HL-60 (cell line): Measurements from ENCODE around the gene PGM5.

ENCODE experiments used
- DNase-seq, 2 experiments: peaks; one replicate each; pipeline ENCODE4 v3.0.0-alpha.2; 2010 to 2020; ENCODE audit warnings: low read depth in 1 of 2, low spot score in 1 of 2
- H3K27ac ChIP-seq: fragments of 250-450 bp; sonication (Bioruptor Pico); replicated peaks from 2 replicates; pipeline ENCODE4 v1.5.1; 2020; ENCODE audit warnings: mild to moderate bottlenecking, moderate library complexity
- H3K27me3 ChIP-seq: fragments of 250-450 bp; sonication (Bioruptor Pico); 2 replicates; pipeline ENCODE4 v1.5.1; 2021; ENCODE audit warnings: mild to moderate bottlenecking, moderate library complexity; ENCODE audit not compliant: insufficient read depth, poor library complexity, severe bottlenecking
- H3K4me3 ChIP-seq: replicated peaks from 2 replicates; pipeline ENCODE4 v1.5.1; 2011; ENCODE audit warnings: mild to moderate bottlenecking, control low read depth, low read length; ENCODE audit not compliant: insufficient read depth
- GABPA ChIP-seq: IDR thresholded peaks from 2 replicates; pipeline ENCODE4 v1.6.1; 2012; ENCODE audit warnings: low read depth
- POLR2AphosphoS5 ChIP-seq: IDR thresholded peaks from 2 replicates; pipeline ENCODE4 v1.6.1; 2012; ENCODE audit warnings: low read depth
- SPI1 ChIP-seq: IDR thresholded peaks from 2 replicates; pipeline ENCODE4 v1.6.1; 2012; ENCODE audit warnings: low read depth, mild to moderate bottlenecking, borderline replicate concordance
- TF ChIP-seq, protein P1 (sequence below): IDR thresholded peaks from one replicate; pipeline ENCODE4 v1.5.1; 2011; ENCODE audit warnings: low read length, control low read depth, inconsistent platforms; ENCODE audit not compliant: insufficient read depth
- TF ChIP-seq, protein P2 (sequence below): IDR thresholded peaks from 2 replicates; pipeline ENCODE4 v1.6.1; 2012; ENCODE audit warnings: low read depth; ENCODE audit not compliant: insufficient replicate concordance

PGM5 gene

DNA sequence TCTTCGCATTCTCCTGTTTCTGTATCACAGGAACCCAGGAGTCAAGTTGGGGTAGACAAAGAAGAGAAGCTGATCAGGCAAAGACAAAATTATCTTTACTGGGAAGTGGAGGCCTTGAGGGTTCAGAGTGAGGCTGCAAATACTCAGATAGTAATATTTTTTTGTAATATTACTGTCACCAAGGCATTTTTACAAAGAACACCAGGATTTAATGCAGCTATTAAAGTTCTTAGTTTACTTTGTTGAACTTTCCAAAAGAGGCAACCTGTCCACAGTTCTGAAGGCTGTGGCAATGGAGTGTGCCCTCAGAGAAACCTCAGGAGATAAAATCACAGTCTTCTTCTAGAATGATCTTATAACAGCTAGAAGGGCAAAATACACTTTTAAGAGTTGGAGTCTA, 74.9 kb downstream of the PGM5 start:
- TF ChIP-seq POLR2AphosphoS5: no peak
- TF ChIP-seq, protein P1, sequence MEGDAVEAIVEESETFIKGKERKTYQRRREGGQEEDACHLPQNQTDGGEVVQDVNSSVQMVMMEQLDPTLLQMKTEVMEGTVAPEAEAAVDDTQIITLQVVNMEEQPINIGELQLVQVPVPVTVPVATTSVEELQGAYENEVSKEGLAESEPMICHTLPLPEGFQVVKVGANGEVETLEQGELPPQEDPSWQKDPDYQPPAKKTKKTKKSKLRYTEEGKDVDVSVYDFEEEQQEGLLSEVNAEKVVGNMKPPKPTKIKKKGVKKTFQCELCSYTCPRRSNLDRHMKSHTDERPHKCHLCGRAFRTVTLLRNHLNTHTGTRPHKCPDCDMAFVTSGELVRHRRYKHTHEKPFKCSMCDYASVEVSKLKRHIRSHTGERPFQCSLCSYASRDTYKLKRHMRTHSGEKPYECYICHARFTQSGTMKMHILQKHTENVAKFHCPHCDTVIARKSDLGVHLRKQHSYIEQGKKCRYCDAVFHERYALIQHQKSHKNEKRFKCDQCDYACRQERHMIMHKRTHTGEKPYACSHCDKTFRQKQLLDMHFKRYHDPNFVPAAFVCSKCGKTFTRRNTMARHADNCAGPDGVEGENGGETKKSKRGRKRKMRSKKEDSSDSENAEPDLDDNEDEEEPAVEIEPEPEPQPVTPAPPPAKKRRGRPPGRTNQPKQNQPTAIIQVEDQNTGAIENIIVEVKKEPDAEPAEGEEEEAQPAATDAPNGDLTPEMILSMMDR: no peak
- TF ChIP-seq, protein P2, sequence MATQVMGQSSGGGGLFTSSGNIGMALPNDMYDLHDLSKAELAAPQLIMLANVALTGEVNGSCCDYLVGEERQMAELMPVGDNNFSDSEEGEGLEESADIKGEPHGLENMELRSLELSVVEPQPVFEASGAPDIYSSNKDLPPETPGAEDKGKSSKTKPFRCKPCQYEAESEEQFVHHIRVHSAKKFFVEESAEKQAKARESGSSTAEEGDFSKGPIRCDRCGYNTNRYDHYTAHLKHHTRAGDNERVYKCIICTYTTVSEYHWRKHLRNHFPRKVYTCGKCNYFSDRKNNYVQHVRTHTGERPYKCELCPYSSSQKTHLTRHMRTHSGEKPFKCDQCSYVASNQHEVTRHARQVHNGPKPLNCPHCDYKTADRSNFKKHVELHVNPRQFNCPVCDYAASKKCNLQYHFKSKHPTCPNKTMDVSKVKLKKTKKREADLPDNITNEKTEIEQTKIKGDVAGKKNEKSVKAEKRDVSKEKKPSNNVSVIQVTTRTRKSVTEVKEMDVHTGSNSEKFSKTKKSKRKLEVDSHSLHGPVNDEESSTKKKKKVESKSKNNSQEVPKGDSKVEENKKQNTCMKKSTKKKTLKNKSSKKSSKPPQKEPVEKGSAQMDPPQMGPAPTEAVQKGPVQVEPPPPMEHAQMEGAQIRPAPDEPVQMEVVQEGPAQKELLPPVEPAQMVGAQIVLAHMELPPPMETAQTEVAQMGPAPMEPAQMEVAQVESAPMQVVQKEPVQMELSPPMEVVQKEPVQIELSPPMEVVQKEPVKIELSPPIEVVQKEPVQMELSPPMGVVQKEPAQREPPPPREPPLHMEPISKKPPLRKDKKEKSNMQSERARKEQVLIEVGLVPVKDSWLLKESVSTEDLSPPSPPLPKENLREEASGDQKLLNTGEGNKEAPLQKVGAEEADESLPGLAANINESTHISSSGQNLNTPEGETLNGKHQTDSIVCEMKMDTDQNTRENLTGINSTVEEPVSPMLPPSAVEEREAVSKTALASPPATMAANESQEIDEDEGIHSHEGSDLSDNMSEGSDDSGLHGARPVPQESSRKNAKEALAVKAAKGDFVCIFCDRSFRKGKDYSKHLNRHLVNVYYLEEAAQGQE: no peak
- TF ChIP-seq GABPA: no peak
- no peak for TF ChIP-seq SPI1
- Histone ChIP-seq H3K27ac (no peak overlapping the region), H3K4me3 (no peak overlapping the region), H3K27me3 (no peaks in the 10 kb centered on the region)
- DNase-seq: no peak

DNA sequence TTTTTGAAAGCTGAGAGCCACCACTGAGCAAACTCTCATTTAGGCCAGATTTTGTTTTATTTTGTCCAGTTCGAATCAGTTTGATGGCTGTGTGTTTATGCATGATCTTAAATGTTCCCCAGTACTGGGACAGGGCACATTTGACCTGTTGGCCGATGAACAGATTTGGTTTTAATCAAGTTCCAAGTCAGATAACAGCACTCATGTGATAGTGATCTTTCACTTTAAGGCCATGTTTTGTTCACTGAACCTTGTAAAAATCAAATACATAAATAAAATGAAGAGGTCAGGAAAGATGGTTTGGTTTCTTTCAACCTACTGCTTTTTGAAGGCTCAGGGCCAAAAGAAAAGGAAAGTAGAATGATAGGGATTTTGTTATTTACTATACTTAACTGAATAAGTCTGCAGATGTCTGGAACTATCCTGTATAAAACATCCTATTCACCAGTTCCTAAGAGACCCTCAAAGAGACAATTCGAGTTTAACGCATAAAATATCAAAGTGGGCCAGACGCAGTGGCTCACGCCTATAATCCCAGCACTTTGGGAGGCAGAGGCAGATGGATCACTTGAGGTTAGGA, 77.2 kb downstream of the PGM5 start:
- no peak for DNase-seq
- no peak overlapping the region for H3K27ac ChIP-seq
- TF ChIP-seq POLR2AphosphoS5 (no peak), GABPA (no peak), SPI1 (no peak)
- TF ChIP-seq, protein P2: no peak
- TF ChIP-seq, protein P1: no peak
- no peak overlapping the region for H3K4me3 ChIP-seq
- no peaks in the 10 kb centered on the region for H3K27me3 ChIP-seq

DNA sequence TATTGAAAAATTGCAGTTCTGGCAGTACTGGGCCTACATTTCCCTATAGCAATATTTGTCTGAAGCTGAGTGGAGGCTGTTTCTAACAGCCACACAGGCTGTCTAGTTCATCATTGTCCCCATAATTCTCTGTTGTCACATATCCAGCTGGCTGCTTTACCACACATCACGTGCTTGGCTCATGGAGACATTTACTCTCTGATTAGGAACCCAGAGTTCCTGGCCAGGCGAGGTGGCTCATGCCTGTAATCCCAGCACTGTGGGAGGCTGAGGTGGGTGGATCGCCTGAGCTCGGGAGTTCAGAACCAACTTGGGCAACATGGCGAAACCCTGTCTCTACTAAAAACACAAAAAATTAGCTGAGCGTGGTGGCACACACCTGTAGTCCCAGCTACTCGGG, 81.4 kb downstream of the PGM5 start:
- Histone ChIP-seq H3K27ac (no peak overlapping the region), H3K27me3 (no peaks in the 10 kb centered on the region), H3K4me3 (no peak overlapping the region)
- no peak for DNase-seq
- TF ChIP-seq SPI1: no peak
- TF ChIP-seq, protein P2: no peak
- TF ChIP-seq POLR2AphosphoS5: no peak
- TF ChIP-seq GABPA: no peak
- TF ChIP-seq, protein P1: no peak
